H1 (cell line): ENCODE results near the gene SEMA5B. TPM values are rescaled to one million over a fixed set of nuclear protein-coding genes. Genes with fewer than 3 reads are reported as not detected.

Experiments
- CTCF ChIA-PET: fragments of 300-600 bp; sonication (Branson Sonifier 250); formaldehyde crosslinking; loops from one replicate; lab custom pipeline; 2021; ENCODE audit not compliant: partially characterized antibody; lab: Charles Lee
- POLR2A ChIA-PET: fragments of 300-600 bp; sonication (Branson Sonifier 250); formaldehyde crosslinking; loops from one replicate; lab custom pipeline; 2021; ENCODE audit warnings: inconsistent platforms; ENCODE audit not compliant: partially characterized antibody; lab: Charles Lee
- DNase-seq, 2 experiments: peaks; one replicate each; pipeline versions ENCODE4 v3.0.0 to v3.0.0-alpha.2; 2010 to 2022; ENCODE audit warnings: low spot score in 2 of 2, low read depth in 1 of 2, mixed read lengths in 1 of 2
- FAIRE-seq: peaks from 2 replicates; lab custom pipeline; 2011; peaks lifted over from hg19 to GRCh38; lab: Jason Lieb, UNC
- H2AFZ ChIP-seq: 2 replicates; pipeline ENCODE4 v1.8.1; 2012; ENCODE audit warnings: low read length, inconsistent platforms
- H2AK5ac ChIP-seq: 2 replicates; pipeline ENCODE4 v1.6.1; 2013; ENCODE audit warnings: low read depth, low read length
- H2BK120ac ChIP-seq: replicated peaks from 2 replicates; pipeline ENCODE3; 2013; ENCODE audit warnings: low read depth, low read length, inconsistent platforms
- H2BK12ac ChIP-seq: 2 replicates; pipeline ENCODE4 v1.6.1; 2013; ENCODE audit warnings: low read depth, low read length
- H2BK15ac ChIP-seq: 2 replicates; pipeline ENCODE4 v1.6.1; 2013; ENCODE audit warnings: low read length
- H2BK20ac ChIP-seq: 2 replicates; pipeline ENCODE4 v1.6.1; 2013; ENCODE audit warnings: low read length
- H2BK5ac ChIP-seq: 2 replicates; pipeline ENCODE4 v1.6.1; 2013; ENCODE audit warnings: low read depth, low read length
- H3K14ac ChIP-seq: 2 replicates; pipeline ENCODE4 v1.6.1; 2013; ENCODE audit warnings: inconsistent platforms; ENCODE audit not compliant: insufficient read length
- H3K18ac ChIP-seq: 2 replicates; pipeline ENCODE4 v1.6.1; 2013; ENCODE audit warnings: low read length; ENCODE audit errors: extremely low read depth
- H3K23ac ChIP-seq: 2 replicates; pipeline ENCODE4 v1.6.1; 2013; ENCODE audit warnings: inconsistent platforms; ENCODE audit not compliant: insufficient read length
- H3K23me2 ChIP-seq: 2 replicates; pipeline ENCODE4 v1.6.1; 2013; ENCODE audit warnings: low read depth, low read length
- H3K27ac ChIP-seq: 2 replicates; pipeline ENCODE4 v1.6.1; 2011; ENCODE audit warnings: low read depth, low read length, inconsistent platforms
- H3K27me3 ChIP-seq, 4 experiments: replicated peaks in 1 of 4; 1 replicate in 1 of 4; 2 replicates in 3 of 4; pipeline versions ENCODE4 v1.6.1 to v1.8.1; 2011 to 2013; ENCODE audit warnings: low read length in 3 of 4, mild to moderate bottlenecking in 3 of 4, inconsistent platforms in 2 of 4, mixed read lengths in 2 of 4, moderate library complexity in 1 of 4; ENCODE audit not compliant: control insufficient read depth in 3 of 4, insufficient read depth in 3 of 4; ENCODE audit errors: extremely low read depth in 1 of 4
- H3K36me3 ChIP-seq, 4 experiments: 2 replicates each; pipeline versions ENCODE4 v1.6.1 to v1.8.1; 2011 to 2013; ENCODE audit warnings: mild to moderate bottlenecking in 4 of 4, low read length in 3 of 4, moderate library complexity in 2 of 4, control low read depth in 1 of 4, inconsistent platforms in 1 of 4; ENCODE audit not compliant: insufficient read depth in 4 of 4, control insufficient read depth in 2 of 4
- H3K4ac ChIP-seq: replicated peaks from 2 replicates; pipeline ENCODE3; 2013; ENCODE audit warnings: low read length, low read depth, mixed read lengths, inconsistent platforms; ENCODE audit not compliant: insufficient read length
- H3K4me1 ChIP-seq, 4 experiments: replicated peaks in 1 of 4; 1 replicate in 1 of 4; 2 replicates in 3 of 4; pipeline versions ENCODE4 v1.6.1 to v1.8.1; 2011 to 2013; ENCODE audit warnings: low read length in 3 of 4, inconsistent platforms in 2 of 4, mixed read lengths in 1 of 4; ENCODE audit not compliant: insufficient read depth in 4 of 4, control insufficient read depth in 3 of 4
- H3K4me2 ChIP-seq, 2 experiments: 2 replicates each; pipeline versions ENCODE4 v1.6.1 to v1.8.1; 2011 to 2013; ENCODE audit warnings: low read depth in 2 of 2, low read length in 2 of 2, control low read depth in 1 of 2, inconsistent platforms in 1 of 2, mild to moderate bottlenecking in 1 of 2; ENCODE audit not compliant: insufficient read depth in 1 of 2
- H3K4me3 ChIP-seq, 4 experiments: fragments of 200-600, 300-600 bp in 1 of 4; sonication (generic), shearing (Covaris generic), sonication (Bioruptor Twin) in 1 of 4; 2 replicates each; pipeline versions ENCODE4 v1.5.1 to v1.8.1; 2011 to 2016; ENCODE audit warnings: low read length in 4 of 4, low read depth in 3 of 4, control low read depth in 2 of 4, inconsistent platforms in 2 of 4, mild to moderate bottlenecking in 2 of 4, mixed read lengths in 1 of 4, moderate library complexity in 1 of 4; ENCODE audit not compliant: insufficient read depth in 2 of 4; ENCODE audit errors: extremely low read depth in 1 of 4
- H3K56ac ChIP-seq: replicated peaks from 2 replicates; pipeline ENCODE3; 2013; ENCODE audit warnings: low read depth, mild to moderate bottlenecking, mixed read lengths, low read length, inconsistent platforms; ENCODE audit not compliant: insufficient read length
- H3K79me1 ChIP-seq: 2 replicates; pipeline ENCODE4 v1.6.1; 2013; ENCODE audit warnings: low read depth, low read length, control low read depth
- H3K79me2 ChIP-seq, 2 experiments: 2 replicates each; pipeline versions ENCODE4 v1.6.1 to v1.8.1; 2012 to 2013; ENCODE audit warnings: low read length in 2 of 2, mild to moderate bottlenecking in 2 of 2, inconsistent platforms in 1 of 2; ENCODE audit not compliant: insufficient read depth in 2 of 2, control insufficient read depth in 1 of 2
- H3K9ac ChIP-seq, 4 experiments: replicated peaks in 1 of 4; 1 replicate in 1 of 4; 2 replicates in 3 of 4; pipeline versions ENCODE4 v1.6.1 to v1.8.1; 2011 to 2013; ENCODE audit warnings: low read depth in 3 of 4, low read length in 3 of 4, control low read depth in 2 of 4, mild to moderate bottlenecking in 2 of 4, moderate library complexity in 2 of 4, inconsistent platforms in 1 of 4; ENCODE audit errors: extremely low read depth in 1 of 4
- H3K9me3 ChIP-seq, 2 experiments: 2 replicates each; pipeline versions ENCODE4 v1.6.1 to v1.8.1; 2012 to 2013; ENCODE audit warnings: mild to moderate bottlenecking in 2 of 2, moderate library complexity in 2 of 2, control low read depth in 1 of 2, inconsistent platforms in 1 of 2, low read depth in 1 of 2, low read length in 1 of 2, mixed read lengths in 1 of 2; ENCODE audit not compliant: insufficient read depth in 2 of 2
- H4K20me1 ChIP-seq, 2 experiments: replicated peaks in 1 of 2; 2 replicates each; pipeline versions ENCODE3 to v1.8.1; 2011 to 2013; ENCODE audit warnings: inconsistent platforms in 2 of 2, low read length in 2 of 2, mild to moderate bottlenecking in 1 of 2; ENCODE audit not compliant: insufficient read depth in 2 of 2, control insufficient read depth in 1 of 2
- H4K5ac ChIP-seq: 2 replicates; pipeline ENCODE4 v1.6.1; 2013; ENCODE audit warnings: low read length, low read depth, mixed read lengths, inconsistent platforms; ENCODE audit not compliant: insufficient read length
- H4K8ac ChIP-seq: 2 replicates; pipeline ENCODE4 v1.8.0; 2013; ENCODE audit warnings: mild to moderate bottlenecking, moderate library complexity, low read length, inconsistent platforms; ENCODE audit not compliant: insufficient read depth; ENCODE audit errors: extremely low read depth
- H4K91ac ChIP-seq: replicated peaks from 2 replicates; pipeline ENCODE3; 2013; ENCODE audit warnings: low read length, mixed read lengths, inconsistent platforms; ENCODE audit not compliant: insufficient read length
- EZH2 ChIP-seq: fragments of 200-600 bp; sonication (generic); IDR thresholded peaks from 2 replicates; pipeline ENCODE4 v1.7.1; 2012; ENCODE audit warnings: low read depth, mild to moderate bottlenecking, moderate library complexity, low read length, inconsistent platforms; ENCODE audit not compliant: severe bottlenecking
- MAX ChIP-seq: IDR thresholded peaks from 2 replicates; pipeline ENCODE4 v1.6.1; 2012; ENCODE audit warnings: inconsistent platforms
- RAD21 ChIP-seq, 2 experiments: IDR thresholded peaks in 1 of 2; conservative IDR thresholded peaks in 1 of 2; 2 replicates each; pipeline ENCODE4 v1.6.1; 2011; ENCODE audit warnings: low read depth in 2 of 2, low read length in 2 of 2, improper control_type of control experiment in 1 of 2, inconsistent platforms in 1 of 2, mild to moderate bottlenecking in 1 of 2, moderate library complexity in 1 of 2
- WGBS, 2 experiments: shearing (Covaris generic) in 1 of 2; methylation state at CpG; one replicate each; pipeline versions ENCODE4 v1.1.6 to v1.1.7; 2013 to 2015; ENCODE audit warnings: low lambda C conversion rate in 2 of 2, mixed read lengths in 2 of 2, inconsistent platforms in 1 of 2, low coverage in 1 of 2, missing lambda C conversion rate in 1 of 2; ENCODE audit not compliant: insufficient replicate concordance in 2 of 2, insufficient coverage in 1 of 2, insufficient read length in 1 of 2; ENCODE audit errors: extremely low coverage in 1 of 2, missing lambda C conversion rate in 1 of 2; 5-methylcytosine and 5-hydroxymethylcytosine counted together
- polyA plus RNA-seq, 7 experiments: library from polyadenylated mRNA; depleted of rRNA in 3 of 7; stranded (reverse) in 5 of 7; unstranded in 2 of 7; fragments of >200 nt in 5 of 7; fragments of 200-250 nt in 2 of 7; gene quantifications; 1 replicate in 5 of 7; 2 replicates in 1 of 7; 4 replicates in 1 of 7; pipeline versions ENCODE4 v1.2.1 to v1.2.3, GENCODE V29; 2011 to 2013; ENCODE audit warnings: missing spikeins in 2 of 7, mixed read lengths in 2 of 7
- total RNA-seq: library from RNA; stranded (reverse); fragmentation: NEBNext Ultra II Directional; extraction: Animal tissue kit (Norgen Biotek cat#: 25700); gene quantifications from 2 replicates; pipeline ENCODE4 v1.2.1, GENCODE V29; 2021
- TF ChIP-seq, protein P1 (sequence below), 3 experiments: IDR thresholded peaks; 1 replicate in 2 of 3; 2 replicates in 1 of 3; pipeline versions ENCODE4 v1.5.1 to v1.6.1; 2011; ENCODE audit warnings: low read length in 3 of 3, mild to moderate bottlenecking in 3 of 3, inconsistent platforms in 2 of 3, low read depth in 1 of 3, moderate library complexity in 1 of 3; ENCODE audit not compliant: insufficient read depth in 1 of 3; ENCODE audit errors: control extremely low read depth in 1 of 3

The SEMA5B gene
- total and polyA plus RNA-seq, 2 of the 8 experiments (the other 6 are each of a cell fraction or from before 2014, with no cell fraction given) = 13.1 to 22.4 TPM

- Histone ChIP-seq H3K27ac (no peak overlapping the region), H3K4me3 (no peak overlapping the region), H3K14ac (no peak overlapping the region), H3K18ac (peak overlapping the region; percentile 43; the same call in 1 of the 2 replicates), H3K56ac (no peak overlapping the region), H3K9ac (peak overlapping the region in 1 of 4 experiments; percentile 26; a peak in 1 of 7 replicates), H2BK12ac (0 out of 2 replicates have a peak overlapping the region, but pooled peaks have one; percentile 56), H4K8ac (no peak overlapping the region), H3K23ac (no peak overlapping the region), H4K20me1 (no peaks in the 10 kb centered on the region), H3K23me2 (peaks cover 2% of the 10 kb centered on the region; the same call in 1 of the 2 replicates), H4K91ac (no peak overlapping the region), H3K79me1 (no peaks in the 10 kb centered on the region), H2BK15ac (no peak overlapping the region), H2AK5ac (peak overlapping the region; percentile 83; the same call in 1 of the 2 replicates), H2BK5ac (0 out of 2 replicates have a peak overlapping the region, but pooled peaks have one; percentile 1), H3K36me3 (no peaks in the 10 kb centered on the region), H3K4me1 (peaks cover 16 to 52% (median 36%) of the 10 kb centered on the region in 4 experiments), H2BK20ac (no peak overlapping the region), H3K4me2 (no peak overlapping the region), H3K27me3 (no peaks in the 10 kb centered on the region), H2BK120ac (no peak overlapping the region), H3K4ac (no peak overlapping the region), H2AFZ (no peak overlapping the region), H3K9me3 (no peaks in the 10 kb centered on the region), H4K5ac (no peak overlapping the region), H3K79me2 (no peaks in the 10 kb centered on the region)
- ChIA-PET POLR2A (interaction anchor here (0.9 to 1.6 kb wide), 3 partner anchors 8 to 45 kb away, joined by 4 to 5 read pairs (median 4); partner anchors contain the start of gene SEMA5B), CTCF (interaction anchor here (0.8 to 4.6 kb wide), 18 partner anchors 8 to 48 kb away, joined by 3 to 20 read pairs (median 5); partner anchors contain the start of gene SEMA5B)
- DNase-seq = no peak
- TF ChIP-seq MAX (peak; percentile 56), RAD21 (IDR thresholded peaks at IDR 0.05 in 1 of 2, conservative IDR thresholded peaks at IDR 0.05 in 1 of 2; ENCODE audit: low read depth in 2 of 2, low read length in 2 of 2) (peak; percentile 32 to 50), EZH2 (no peak)
- TF ChIP-seq, protein P1, sequence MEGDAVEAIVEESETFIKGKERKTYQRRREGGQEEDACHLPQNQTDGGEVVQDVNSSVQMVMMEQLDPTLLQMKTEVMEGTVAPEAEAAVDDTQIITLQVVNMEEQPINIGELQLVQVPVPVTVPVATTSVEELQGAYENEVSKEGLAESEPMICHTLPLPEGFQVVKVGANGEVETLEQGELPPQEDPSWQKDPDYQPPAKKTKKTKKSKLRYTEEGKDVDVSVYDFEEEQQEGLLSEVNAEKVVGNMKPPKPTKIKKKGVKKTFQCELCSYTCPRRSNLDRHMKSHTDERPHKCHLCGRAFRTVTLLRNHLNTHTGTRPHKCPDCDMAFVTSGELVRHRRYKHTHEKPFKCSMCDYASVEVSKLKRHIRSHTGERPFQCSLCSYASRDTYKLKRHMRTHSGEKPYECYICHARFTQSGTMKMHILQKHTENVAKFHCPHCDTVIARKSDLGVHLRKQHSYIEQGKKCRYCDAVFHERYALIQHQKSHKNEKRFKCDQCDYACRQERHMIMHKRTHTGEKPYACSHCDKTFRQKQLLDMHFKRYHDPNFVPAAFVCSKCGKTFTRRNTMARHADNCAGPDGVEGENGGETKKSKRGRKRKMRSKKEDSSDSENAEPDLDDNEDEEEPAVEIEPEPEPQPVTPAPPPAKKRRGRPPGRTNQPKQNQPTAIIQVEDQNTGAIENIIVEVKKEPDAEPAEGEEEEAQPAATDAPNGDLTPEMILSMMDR (IDR thresholded peaks at IDR 0.05; ENCODE audit: control extremely low read depth in 1 of 3, insufficient read depth in 1 of 3, low read depth in 1 of 3, low read length in 3 of 3) = peak in 2 of 3 experiments; percentile 40; a peak in 3 of 4 replicates
- no peak for FAIRE-seq
- 86% methylated on average over 15 of the region's 15 CpGs; no CpG with 5 or more reads in 1 of the 2 experiments for WGBS, 2 experiments
These were observed 45.1 kb downstream of the SEMA5B start for GRCh38 chr3:122982216-122983185.
